GM12878 (cell line): ENCODE measurements around the gene RARS1. TPM values are rescaled to one million over a fixed set of nuclear protein-coding genes. Genes with fewer than 3 reads are reported as not detected.

Experiments used
- ATAC-seq: fragments of 200-7000 bp; cut with Tn5 transposase; 3 replicates; pipeline ENCODE4 v1.9.1; 2020; ENCODE audit warnings: mild to moderate bottlenecking, moderate library complexity
- BruUV-seq: library from RNA; stranded (reverse); fragments of 400-500 nt; replicated peaks from 2 replicates; lab custom pipeline; 2021; lab: Mats Ljungman, UMichigan
- CTCF ChIA-PET: fragments of 300-600 bp; sonication (Branson Sonifier 250); formaldehyde crosslinking; extraction: SDS; loops from one replicate; lab custom pipeline; 2021; ENCODE audit warnings: inconsistent platforms; lab: Yijun Ruan, JAX
- POLR2A ChIA-PET: fragments of 350-600 bp; formaldehyde crosslinking; extraction: SDS; loops from one replicate; lab custom pipeline; 2021; ENCODE audit warnings: inconsistent platforms; lab: Charles Lee
- RAD21 ChIA-PET: fragments of 300-600 bp; sonication (Branson Sonifier 250); formaldehyde crosslinking; loops from one replicate; lab custom pipeline; 2023; ENCODE audit warnings: antibody characterized with exemption; ENCODE audit not compliant: unreplicated experiment; lab: Charles Lee
- SMC1A ChIA-PET: fragments of 300-600 bp; sonication (Branson Sonifier 250); formaldehyde crosslinking; loops from one replicate; lab custom pipeline; 2023; ENCODE audit not compliant: unreplicated experiment, uncharacterized antibody; lab: Charles Lee
- DNase-seq: peaks from one replicate; pipeline ENCODE4 v3.0.0-alpha.2; 2011; ENCODE audit warnings: low read depth, low spot score
- FAIRE-seq: peaks from 3 replicates; lab custom pipeline; 2011; peaks lifted over from hg19 to GRCh38; lab: Jason Lieb, UNC
- H2AFZ ChIP-seq: 2 replicates; pipeline ENCODE4 v1.6.0; 2011; ENCODE audit warnings: low read depth, low read length, control low read depth; ENCODE audit not compliant: control insufficient read depth
- H3K27ac ChIP-seq: 2 replicates; pipeline ENCODE4 v1.5.1; 2011; ENCODE audit warnings: control low read depth; ENCODE audit not compliant: control insufficient read depth, insufficient read depth
- H3K27me3 ChIP-seq, 2 experiments: replicated peaks in 1 of 2; 2 replicates each; pipeline versions ENCODE4 v1.6.0 to v1.6.1; 2011; ENCODE audit warnings: low read length in 1 of 2; ENCODE audit not compliant: control insufficient read depth in 2 of 2, insufficient read depth in 2 of 2
- H3K36me3 ChIP-seq, 2 experiments: 2 replicates each; pipeline ENCODE4 v1.5.1; 2011; ENCODE audit warnings: low read length in 1 of 2; ENCODE audit not compliant: control insufficient read depth in 2 of 2, insufficient read depth in 2 of 2
- H3K4me1 ChIP-seq: 2 replicates; pipeline ENCODE4 v1.6.1; 2011; ENCODE audit warnings: mild to moderate bottlenecking, low read length, moderate library complexity, mixed read lengths; ENCODE audit not compliant: control insufficient read depth, insufficient read depth
- H3K4me2 ChIP-seq: 2 replicates; pipeline ENCODE4 v1.6.0; 2011; ENCODE audit warnings: control low read depth; ENCODE audit not compliant: control insufficient read depth, insufficient read depth
- H3K4me3 ChIP-seq: fragments of 200-600 bp; sonication (generic); 2 replicates; pipeline ENCODE4 v1.5.1; 2016
- H3K79me2 ChIP-seq: 2 replicates; pipeline ENCODE4 v1.6.0; 2011; ENCODE audit warnings: low read length; ENCODE audit not compliant: control insufficient read depth, insufficient read depth
- H3K9ac ChIP-seq: 2 replicates; pipeline ENCODE4 v1.8.0; 2011; ENCODE audit warnings: low read length, control low read depth, mixed read lengths; ENCODE audit not compliant: control insufficient read depth, insufficient read depth
- H3K9me3 ChIP-seq: replicated peaks from 3 replicates; pipeline ENCODE4 v1.5.1; 2011; ENCODE audit warnings: mild to moderate bottlenecking, low read length; ENCODE audit not compliant: control insufficient read depth, insufficient read depth
- H4K20me1 ChIP-seq: 2 replicates; pipeline ENCODE4 v1.6.0; 2011; ENCODE audit not compliant: control insufficient read depth, insufficient read depth
- BACH1 ChIP-seq: fragments of 450-650 bp; IDR thresholded peaks from 2 replicates; pipeline ENCODE4 v1.6.1; 2017; ENCODE audit warnings: mild to moderate bottlenecking, borderline replicate concordance
- CEBPB ChIP-seq, 2 experiments: fragments of 150-350 bp in 1 of 2; IDR thresholded peaks; 2 replicates each; pipeline ENCODE4 v1.6.1; 2012 to 2014; ENCODE audit warnings: low read depth in 2 of 2, low read length in 2 of 2, borderline replicate concordance in 1 of 2, inconsistent platforms in 1 of 2
- CHD4 ChIP-seq: fragments of 200-600 bp; sonication (generic); IDR thresholded peaks from 2 replicates; pipeline ENCODE4 v1.6.1; 2016; ENCODE audit warnings: mild to moderate bottlenecking
- HDAC6 ChIP-seq: fragments of 200-600 bp; sonication (generic); IDR thresholded peaks from one replicate; pipeline ENCODE4 v1.8.0; 2017; ENCODE audit warnings: antibody characterized with exemption; ENCODE audit not compliant: unreplicated experiment
- IKZF2 ChIP-seq, 2 experiments: fragments of 450-650 bp; IDR thresholded peaks; 2 replicates each; pipeline ENCODE4 v1.6.1; 2017; ENCODE audit warnings: mild to moderate bottlenecking in 2 of 2, moderate library complexity in 2 of 2
- SUPT20H ChIP-seq: IDR thresholded peaks from 2 replicates; pipeline ENCODE4 v1.6.1; 2011; ENCODE audit warnings: low read depth, mild to moderate bottlenecking, low read length, moderate library complexity, borderline replicate concordance; ENCODE audit not compliant: control insufficient read depth
- TBL1XR1 ChIP-seq: IDR thresholded peaks from 2 replicates; pipeline ENCODE4 v1.6.1; 2012; ENCODE audit warnings: low read depth, low read length, improper control_type of control experiment
- TCF3 ChIP-seq: IDR thresholded peaks from 2 replicates; pipeline ENCODE4 v1.6.1; 2012; ENCODE audit warnings: low read depth, mild to moderate bottlenecking, low read length, borderline replicate concordance; ENCODE audit not compliant: insufficient read depth
- ZNF622 ChIP-seq: fragments of 450-650 bp; IDR thresholded peaks from 2 replicates; pipeline ENCODE4 v1.6.1; 2017; ENCODE audit warnings: mild to moderate bottlenecking, inconsistent platforms
- ZSCAN29 ChIP-seq: fragments of 450-650 bp; IDR thresholded peaks from 2 replicates; pipeline ENCODE4 v1.6.1; 2017; ENCODE audit warnings: mild to moderate bottlenecking, moderate library complexity
- WGBS: methylation state at CpG from one replicate; pipeline ENCODE4 v1.1.6; 2016; ENCODE audit warnings: low lambda C conversion rate; ENCODE audit not compliant: insufficient replicate concordance, insufficient coverage; ENCODE audit errors: missing lambda C conversion rate; 5-methylcytosine and 5-hydroxymethylcytosine counted together
- in situ Hi-C: fragments of 300-500 bp; cut with MboI; formaldehyde crosslinking; loops from 9 replicates; pipeline ENCODE4 v1.14.3; 2018; ENCODE audit warnings: mixed read lengths
- intact Hi-C: fragments of 100-400 bp; cut with micrococcal nuclease; formaldehyde crosslinking; loops from one replicate; pipeline ENCODE4 v1.14.2; 2022; ENCODE audit not compliant: unreplicated experiment
- polyA plus RNA-seq, 11 experiments: library from polyadenylated mRNA; depleted of rRNA in 4 of 11; unstranded in 6 of 11; stranded (reverse) in 5 of 11; fragments of >200 nt; fragmentation: Nextera tagmentation in 4 of 11; fragmentation: Illumina TruSeq in 1 of 11; extraction: Ambion mirVana in 4 of 11; extraction: Trizol in 1 of 11; gene quantifications; 1 replicate in 1 of 11; 2 replicates in 10 of 11; pipeline versions ENCODE4 v1.2.1 to v1.2.3, GENCODE V29; 2011 to 2016; ENCODE audit warnings: inconsistent platforms in 2 of 11, missing spikeins in 2 of 11, low read depth in 1 of 11
- total RNA-seq, 4 experiments: library from RNA; depleted of rRNA in 3 of 4; stranded (reverse); fragments of >200 nt in 3 of 4; fragmentation: Illumina TruSeq in 1 of 4; extraction: Trizol in 1 of 4; gene quantifications; 2 replicates each; pipeline versions ENCODE4 v1.2.1 to v1.2.3, GENCODE V29; 2013 to 2021
- TF ChIP-seq, protein P1 (sequence below): fragments of 450-650 bp; IDR thresholded peaks from 2 replicates; pipeline ENCODE4 v1.6.1; 2014; ENCODE audit warnings: mild to moderate bottlenecking
- TF ChIP-seq, protein P2 (sequence below): fragments of 450-650 bp; formaldehyde crosslinking; IDR thresholded peaks from 2 replicates; pipeline ENCODE4 v1.4.0; 2022; ENCODE audit warnings: mild to moderate bottlenecking, moderate library complexity
- TF ChIP-seq, protein P3 (sequence below): fragments of 450-650 bp; IDR thresholded peaks from 2 replicates; pipeline ENCODE4 v1.6.1; 2018; ENCODE audit warnings: mild to moderate bottlenecking, low read depth, moderate library complexity; ENCODE audit not compliant: partially characterized antibody
- TF ChIP-seq, protein P4 (sequence below): fragments of 450-650 bp; conservative IDR thresholded peaks from 2 replicates; pipeline ENCODE4 v1.6.1; 2017; ENCODE audit warnings: mild to moderate bottlenecking, moderate library complexity

RARS1 gene
- total and polyA plus RNA-seq, 10 of the 15 experiments (the other 5 are each of a cell fraction or from before 2014, with no cell fraction given), result 80.5 to 127 (median 105) TPM

DNA sequence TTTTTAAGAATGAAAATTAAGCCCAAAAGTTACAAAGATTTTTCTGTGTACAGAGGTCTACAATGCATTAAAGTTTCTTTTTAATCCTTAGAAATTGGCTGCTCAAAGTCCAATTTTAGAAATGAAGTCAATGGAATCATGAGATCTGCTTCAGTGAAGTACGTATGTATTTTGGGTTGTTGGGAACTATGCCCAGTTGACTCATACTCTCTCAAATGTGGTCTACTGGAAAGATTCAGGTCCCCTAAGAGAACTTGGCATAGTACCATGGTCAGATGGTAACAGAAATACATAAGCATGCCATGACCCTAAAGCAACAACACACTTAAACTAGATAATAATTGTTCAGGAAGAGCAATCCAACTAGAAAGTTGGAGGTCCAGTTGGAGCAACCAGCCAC is 65.9 kb downstream of the RARS1 start:
- intact Hi-C loops, result no loop called here
- WGBS, result 93% methylated on average over 1 of the region's 1 CpG
- in situ Hi-C loops, result no loop called here
- SMC1A ChIA-PET, result no interaction called here
- no peak overlapping the region for H3K4me3 ChIP-seq
- H3K4me2 ChIP-seq, result no peak overlapping the region
- FAIRE-seq (no peak), ATAC-seq (no peak)
- H3K36me3 ChIP-seq, result peaks cover 0 to 25% of the 10 kb centered on the region in 2 experiments; a peak in 3 of 4 replicates
- POLR2A ChIA-PET, result no interaction called here
- H3K9ac ChIP-seq, result no peak overlapping the region
- no peaks in the 10 kb centered on the region for H3K27me3 ChIP-seq
- BruUV-seq, result no TSS peak
- H2AFZ ChIP-seq, result no peak overlapping the region
- no peaks in the 10 kb centered on the region for H4K20me1 ChIP-seq
- RAD21 ChIA-PET, result no interaction called here
- no peaks in the 10 kb centered on the region for H3K4me1 ChIP-seq
- no peaks in the 10 kb centered on the region for H3K9me3 ChIP-seq
- H3K27ac ChIP-seq, result no peak overlapping the region
- H3K79me2 ChIP-seq, result no peaks in the 10 kb centered on the region
- TF ChIP-seq, protein P1, sequence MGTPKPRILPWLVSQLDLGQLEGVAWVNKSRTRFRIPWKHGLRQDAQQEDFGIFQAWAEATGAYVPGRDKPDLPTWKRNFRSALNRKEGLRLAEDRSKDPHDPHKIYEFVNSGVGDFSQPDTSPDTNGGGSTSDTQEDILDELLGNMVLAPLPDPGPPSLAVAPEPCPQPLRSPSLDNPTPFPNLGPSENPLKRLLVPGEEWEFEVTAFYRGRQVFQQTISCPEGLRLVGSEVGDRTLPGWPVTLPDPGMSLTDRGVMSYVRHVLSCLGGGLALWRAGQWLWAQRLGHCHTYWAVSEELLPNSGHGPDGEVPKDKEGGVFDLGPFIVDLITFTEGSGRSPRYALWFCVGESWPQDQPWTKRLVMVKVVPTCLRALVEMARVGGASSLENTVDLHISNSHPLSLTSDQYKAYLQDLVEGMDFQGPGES, result no peak
- TF ChIP-seq CHD4 (no peak), CEBPB (IDR thresholded peaks at IDR 0.05; ENCODE audit: borderline replicate concordance in 1 of 2, low read depth in 2 of 2, low read length in 2 of 2) (no peak), HDAC6 (no peak), TBL1XR1 (no peak), TCF3 (no peak), IKZF2 (IDR thresholded peaks at IDR 0.05) (no peak), ZSCAN29 (no peak), ZNF622 (no peak), SUPT20H (no peak), BACH1 (no peak)
- TF ChIP-seq, protein P2, sequence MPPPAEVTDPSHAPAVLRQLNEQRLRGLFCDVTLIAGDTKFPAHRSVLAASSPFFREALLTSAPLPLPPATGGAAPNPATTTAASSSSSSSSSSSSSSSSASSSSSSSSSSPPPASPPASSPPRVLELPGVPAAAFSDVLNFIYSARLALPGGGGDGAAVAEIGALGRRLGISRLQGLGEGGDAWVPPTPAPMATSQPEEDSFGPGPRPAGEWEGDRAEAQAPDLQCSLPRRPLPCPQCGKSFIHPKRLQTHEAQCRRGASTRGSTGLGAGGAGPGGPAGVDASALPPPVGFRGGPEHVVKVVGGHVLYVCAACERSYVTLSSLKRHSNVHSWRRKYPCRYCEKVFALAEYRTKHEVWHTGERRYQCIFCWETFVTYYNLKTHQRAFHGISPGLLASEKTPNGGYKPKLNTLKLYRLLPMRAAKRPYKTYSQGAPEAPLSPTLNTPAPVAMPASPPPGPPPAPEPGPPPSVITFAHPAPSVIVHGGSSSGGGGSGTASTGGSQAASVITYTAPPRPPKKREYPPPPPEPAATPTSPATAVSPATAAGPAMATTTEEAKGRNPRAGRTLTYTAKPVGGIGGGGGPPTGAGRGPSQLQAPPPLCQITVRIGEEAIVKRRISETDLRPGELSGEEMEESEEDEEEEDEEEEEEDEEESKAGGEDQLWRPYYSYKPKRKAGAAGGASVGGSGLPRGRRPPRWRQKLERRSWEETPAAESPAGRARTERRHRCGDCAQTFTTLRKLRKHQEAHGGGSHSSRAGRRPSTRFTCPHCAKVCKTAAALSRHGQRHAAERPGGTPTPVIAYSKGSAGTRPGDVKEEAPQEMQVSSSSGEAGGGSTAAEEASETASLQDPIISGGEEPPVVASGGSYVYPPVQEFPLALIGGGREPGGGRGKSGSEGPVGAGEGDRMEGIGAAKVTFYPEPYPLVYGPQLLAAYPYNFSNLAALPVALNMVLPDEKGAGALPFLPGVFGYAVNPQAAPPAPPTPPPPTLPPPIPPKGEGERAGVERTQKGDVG (CRISPR knock-in tag), result no peak
- TF ChIP-seq, protein P3, sequence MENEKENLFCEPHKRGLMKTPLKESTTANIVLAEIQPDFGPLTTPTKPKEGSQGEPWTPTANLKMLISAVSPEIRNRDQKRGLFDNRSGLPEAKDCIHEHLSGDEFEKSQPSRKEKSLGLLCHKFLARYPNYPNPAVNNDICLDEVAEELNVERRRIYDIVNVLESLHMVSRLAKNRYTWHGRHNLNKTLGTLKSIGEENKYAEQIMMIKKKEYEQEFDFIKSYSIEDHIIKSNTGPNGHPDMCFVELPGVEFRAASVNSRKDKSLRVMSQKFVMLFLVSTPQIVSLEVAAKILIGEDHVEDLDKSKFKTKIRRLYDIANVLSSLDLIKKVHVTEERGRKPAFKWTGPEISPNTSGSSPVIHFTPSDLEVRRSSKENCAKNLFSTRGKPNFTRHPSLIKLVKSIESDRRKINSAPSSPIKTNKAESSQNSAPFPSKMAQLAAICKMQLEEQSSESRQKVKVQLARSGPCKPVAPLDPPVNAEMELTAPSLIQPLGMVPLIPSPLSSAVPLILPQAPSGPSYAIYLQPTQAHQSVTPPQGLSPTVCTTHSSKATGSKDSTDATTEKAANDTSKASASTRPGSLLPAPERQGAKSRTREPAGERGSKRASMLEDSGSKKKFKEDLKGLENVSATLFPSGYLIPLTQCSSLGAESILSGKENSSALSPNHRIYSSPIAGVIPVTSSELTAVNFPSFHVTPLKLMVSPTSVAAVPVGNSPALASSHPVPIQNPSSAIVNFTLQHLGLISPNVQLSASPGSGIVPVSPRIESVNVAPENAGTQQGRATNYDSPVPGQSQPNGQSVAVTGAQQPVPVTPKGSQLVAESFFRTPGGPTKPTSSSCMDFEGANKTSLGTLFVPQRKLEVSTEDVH, result no peak
- TF ChIP-seq, protein P4, sequence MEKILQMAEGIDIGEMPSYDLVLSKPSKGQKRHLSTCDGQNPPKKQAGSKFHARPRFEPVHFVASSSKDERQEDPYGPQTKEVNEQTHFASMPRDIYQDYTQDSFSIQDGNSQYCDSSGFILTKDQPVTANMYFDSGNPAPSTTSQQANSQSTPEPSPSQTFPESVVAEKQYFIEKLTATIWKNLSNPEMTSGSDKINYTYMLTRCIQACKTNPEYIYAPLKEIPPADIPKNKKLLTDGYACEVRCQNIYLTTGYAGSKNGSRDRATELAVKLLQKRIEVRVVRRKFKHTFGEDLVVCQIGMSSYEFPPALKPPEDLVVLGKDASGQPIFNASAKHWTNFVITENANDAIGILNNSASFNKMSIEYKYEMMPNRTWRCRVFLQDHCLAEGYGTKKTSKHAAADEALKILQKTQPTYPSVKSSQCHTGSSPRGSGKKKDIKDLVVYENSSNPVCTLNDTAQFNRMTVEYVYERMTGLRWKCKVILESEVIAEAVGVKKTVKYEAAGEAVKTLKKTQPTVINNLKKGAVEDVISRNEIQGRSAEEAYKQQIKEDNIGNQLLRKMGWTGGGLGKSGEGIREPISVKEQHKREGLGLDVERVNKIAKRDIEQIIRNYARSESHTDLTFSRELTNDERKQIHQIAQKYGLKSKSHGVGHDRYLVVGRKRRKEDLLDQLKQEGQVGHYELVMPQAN, result no peak
- TF ChIP-seq, all 136 proteins: peak for 0
- DNase-seq, result no peak
- CTCF ChIA-PET, result no interaction called here
